Tibial artery (tissue), 4 donors: ENCODE data around the gene ANKRD24.
"Not testable (repeated sequence)": the region's sequence is repeated elsewhere in the genome, so short reads cannot be mapped to it uniquely, and the experiment has no call there.

Source experiments
- DNase-seq, 2 donors: peaks; one replicate each; pipeline ENCODE4 v3.0.0-alpha.2; 2019
- H3K27ac ChIP-seq, 2 donors: fragments of 200-600 bp; sonication (generic) in 1 of 2; 1 replicate in 1 of 2; 2 replicates in 1 of 2; pipeline ENCODE4 v1.5.1; 2018 to 2019; ENCODE audit warnings: mild to moderate bottlenecking in 1 of 2
- H3K27me3 ChIP-seq, 2 donors: fragments of 200-600 bp; sonication (generic) in 1 of 2; one replicate each; pipeline versions ENCODE4 v1.5.1 to v1.6.0; 2016 to 2019
- H3K36me3 ChIP-seq, 3 donors: fragments of 200-600 bp; sonication (generic) in 2 of 3; one replicate each; pipeline ENCODE4 v1.5.1; 2016 to 2019; ENCODE audit warnings: mild to moderate bottlenecking in 2 of 3
- H3K4me1 ChIP-seq, 4 donors: fragments of 200-600 bp; sonication (generic) in 2 of 4; 1 replicate in 3 of 4; 2 replicates in 1 of 4; pipeline ENCODE4 v1.5.1; 2016 to 2019
- H3K4me3 ChIP-seq, 2 donors: fragments of 200-600 bp; sonication (generic) in 1 of 2; 1 replicate in 1 of 2; 2 replicates in 1 of 2; pipeline ENCODE4 v1.5.1; 2018 to 2019; ENCODE audit warnings: mild to moderate bottlenecking in 2 of 2
- H3K9me3 ChIP-seq, 3 donors: fragments of 200-600 bp; sonication (generic) in 1 of 3; one replicate each; pipeline ENCODE4 v1.5.1; 2016 to 2019
- intact Hi-C: fragments of 100-400 bp; cut with DNase I; formaldehyde crosslinking; loops from one replicate; pipeline ENCODE4 v1.15.0; 2023; ENCODE audit warnings: low total_unique reads
- TF ChIP-seq, protein P1 (sequence below), 2 experiments: fragments of 200-600 bp in 1 of 2; fragments of 450-650 bp in 1 of 2; IDR thresholded peaks; one replicate each; pipeline ENCODE4 v1.5.1; 2017 to 2019; ENCODE audit warnings: antibody characterized with exemption in 2 of 2, mild to moderate bottlenecking in 1 of 2, moderate library complexity in 1 of 2

Gene ANKRD24

DNA sequence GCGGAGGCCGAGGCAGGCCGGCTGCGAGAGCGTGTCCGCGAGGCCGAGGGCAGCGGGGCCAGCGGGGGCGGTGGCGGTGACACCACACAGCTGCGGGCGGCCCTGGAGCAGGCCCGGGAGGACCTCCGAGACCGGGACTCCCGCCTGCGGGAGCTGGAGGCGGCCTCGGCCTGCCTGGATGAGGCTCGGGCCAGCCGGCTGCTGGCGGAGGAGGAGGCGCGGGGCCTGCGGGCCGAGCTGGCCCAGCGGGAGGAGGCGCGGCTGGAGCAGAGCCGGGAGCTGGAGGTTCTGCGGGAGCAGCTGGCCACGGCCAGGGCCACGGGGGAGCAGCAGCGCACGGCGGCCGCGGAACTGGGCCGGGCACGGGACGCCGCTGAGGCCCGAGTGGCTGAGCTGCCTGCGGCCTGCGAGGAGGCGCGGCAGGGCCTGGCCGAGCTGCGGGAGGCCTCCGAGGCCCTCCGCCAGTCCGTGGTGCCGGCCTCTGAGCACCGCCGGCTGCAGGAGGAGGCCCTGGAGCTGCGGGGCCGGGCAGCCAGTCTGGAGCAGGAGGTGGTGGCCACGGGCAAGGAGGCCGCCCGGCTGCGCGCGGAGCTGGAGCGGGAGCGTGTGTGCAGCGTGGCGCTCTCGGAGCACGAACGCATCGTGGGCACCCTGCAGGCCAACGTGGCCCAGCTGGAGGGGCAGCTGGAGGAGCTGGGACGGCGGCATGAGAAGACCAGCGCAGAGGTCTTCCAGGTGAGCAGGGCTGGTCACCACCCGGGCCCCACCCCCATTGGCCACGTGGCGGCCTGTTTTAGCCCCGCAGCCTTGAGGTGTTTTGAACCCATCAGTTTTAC, 35.2 kb downstream of the ANKRD24 start:
- Histone ChIP-seq H3K27me3 (no peaks in the 10 kb centered on the region), H3K27ac (no peak overlapping the region), H3K9me3 (no peaks in the 10 kb centered on the region), H3K4me3 (no peak overlapping the region), H3K4me1 (no peaks in the 10 kb centered on the region), H3K36me3 (no peaks in the 10 kb centered on the region)
- TF ChIP-seq, protein P1, sequence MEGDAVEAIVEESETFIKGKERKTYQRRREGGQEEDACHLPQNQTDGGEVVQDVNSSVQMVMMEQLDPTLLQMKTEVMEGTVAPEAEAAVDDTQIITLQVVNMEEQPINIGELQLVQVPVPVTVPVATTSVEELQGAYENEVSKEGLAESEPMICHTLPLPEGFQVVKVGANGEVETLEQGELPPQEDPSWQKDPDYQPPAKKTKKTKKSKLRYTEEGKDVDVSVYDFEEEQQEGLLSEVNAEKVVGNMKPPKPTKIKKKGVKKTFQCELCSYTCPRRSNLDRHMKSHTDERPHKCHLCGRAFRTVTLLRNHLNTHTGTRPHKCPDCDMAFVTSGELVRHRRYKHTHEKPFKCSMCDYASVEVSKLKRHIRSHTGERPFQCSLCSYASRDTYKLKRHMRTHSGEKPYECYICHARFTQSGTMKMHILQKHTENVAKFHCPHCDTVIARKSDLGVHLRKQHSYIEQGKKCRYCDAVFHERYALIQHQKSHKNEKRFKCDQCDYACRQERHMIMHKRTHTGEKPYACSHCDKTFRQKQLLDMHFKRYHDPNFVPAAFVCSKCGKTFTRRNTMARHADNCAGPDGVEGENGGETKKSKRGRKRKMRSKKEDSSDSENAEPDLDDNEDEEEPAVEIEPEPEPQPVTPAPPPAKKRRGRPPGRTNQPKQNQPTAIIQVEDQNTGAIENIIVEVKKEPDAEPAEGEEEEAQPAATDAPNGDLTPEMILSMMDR (IDR thresholded peaks at IDR 0.05), result no peak
- no peak for DNase-seq
- intact Hi-C loops, result no loop called here

GRCh38 chr19:4218523-4218922, 36.0 kb downstream of the ANKRD24 start:
- H3K27ac ChIP-seq, intact Hi-C loops: not testable (repeated sequence)

DNA sequence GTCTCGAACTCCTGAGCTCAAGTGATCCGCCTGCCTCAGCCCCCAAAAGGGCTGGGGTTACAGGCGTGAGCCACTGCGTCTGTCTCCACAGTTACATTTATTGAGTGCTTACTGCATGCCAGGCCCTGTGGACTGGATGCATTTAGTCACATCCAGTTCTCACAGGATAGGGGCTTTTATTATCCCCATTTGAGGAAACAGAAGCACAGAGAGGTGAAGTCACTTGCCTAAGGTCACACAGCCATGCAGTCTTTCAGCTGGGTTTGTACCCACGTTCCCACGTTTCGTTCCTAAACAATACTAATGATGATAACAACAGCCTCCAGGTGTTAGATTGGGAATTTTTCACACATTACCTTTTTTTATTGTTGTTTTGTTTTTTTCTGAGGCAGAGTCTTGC, 37.7 kb downstream of the ANKRD24 start:
- Histone ChIP-seq H3K4me1 (no peaks in the 10 kb centered on the region), H3K36me3 (no peaks in the 10 kb centered on the region), H3K4me3 (no peak overlapping the region), H3K9me3 (no peaks in the 10 kb centered on the region), H3K27me3 (no peaks in the 10 kb centered on the region), H3K27ac (no peak overlapping the region)
- intact Hi-C loops, result no loop called here
- no peak for DNase-seq
- TF ChIP-seq, protein P1 (IDR thresholded peaks at IDR 0.05), result no peak

More at GRCh38 chr19:4218523-4218922, 36.0 kb downstream of the ANKRD24 start:
- H3K9me3 ChIP-seq, H3K36me3 ChIP-seq, H3K27me3 ChIP-seq, DNase-seq, H3K4me3 ChIP-seq, H3K4me1 ChIP-seq: not testable (repeated sequence)

DNA sequence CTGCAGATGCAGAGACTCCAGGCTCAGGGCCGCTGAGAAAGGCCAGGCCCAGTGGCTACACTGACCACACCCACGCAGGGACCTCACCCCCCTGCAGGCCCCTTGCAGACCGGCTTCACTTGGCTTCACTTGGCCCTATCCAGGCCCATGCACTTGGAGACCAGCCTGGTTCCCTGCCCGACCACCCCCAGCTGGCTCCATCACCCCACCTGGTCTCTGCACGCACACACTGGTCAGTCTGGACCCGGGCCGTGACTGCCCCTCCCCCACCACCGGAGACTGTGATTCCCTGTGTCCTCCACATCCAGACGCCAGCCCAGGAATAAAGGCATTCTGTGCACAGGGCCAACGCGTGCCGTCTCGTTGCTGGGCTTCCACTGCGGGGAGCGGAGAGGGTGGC, 42.0 kb downstream of the ANKRD24 start:
- Histone ChIP-seq H3K36me3 (no peaks in the 10 kb centered on the region), H3K9me3 (no peaks in the 10 kb centered on the region), H3K27ac (no peak overlapping the region), H3K4me3 (no peak overlapping the region), H3K4me1 (no peaks in the 10 kb centered on the region), H3K27me3 (peaks cover 0 to 28% of the 10 kb centered on the region in 2 donors)
- DNase-seq, result no peak
- intact Hi-C loops, result no loop called here
- TF ChIP-seq, protein P1 (IDR thresholded peaks at IDR 0.05), result no peak

- no peak overlapping the region for H3K4me3 ChIP-seq
- no peaks in the 10 kb centered on the region for H3K4me1 ChIP-seq
- DNase-seq, result no peak
- no peaks in the 10 kb centered on the region for H3K36me3 ChIP-seq
- intact Hi-C loops, result no loop called here
- peaks cover 0 to 42% of the 10 kb centered on the region in 2 donors for H3K27me3 ChIP-seq
- no peaks in the 10 kb centered on the region for H3K9me3 ChIP-seq
- TF ChIP-seq, protein P1 (IDR thresholded peaks at IDR 0.05), result no peak
- no peak overlapping the region for H3K27ac ChIP-seq
Observed at GRCh38 chr19:4225885-4226284, 43.4 kb downstream of the ANKRD24 start.

DNA sequence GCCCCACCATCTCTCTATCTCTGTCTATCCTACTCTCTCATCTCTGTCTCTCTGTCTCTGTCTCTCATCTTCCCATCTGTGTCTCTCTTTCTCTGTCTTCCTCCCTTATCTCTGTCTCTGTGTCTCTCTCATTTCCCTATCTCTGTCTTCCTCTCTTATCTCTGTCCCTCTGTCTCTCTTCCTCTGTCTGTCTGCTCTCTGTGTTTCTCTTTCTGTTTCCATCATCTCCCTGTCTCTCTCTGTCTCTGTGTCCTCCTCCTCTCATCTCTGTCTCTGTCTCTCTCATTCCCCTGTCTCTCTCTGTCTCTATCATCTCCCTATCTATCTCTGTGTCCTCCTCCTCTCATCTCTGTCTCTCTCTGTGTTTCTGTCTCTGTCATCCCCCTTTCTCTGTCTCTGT, 45.3 kb downstream of the ANKRD24 start:
- DNase-seq, result no peak

More for the DNA sequence above, 45.3 kb downstream of the ANKRD24 start:
- Histone ChIP-seq H3K27ac (no peak overlapping the region), H3K4me3 (no peak overlapping the region), H3K36me3 (no peaks in the 10 kb centered on the region), H3K9me3 (no peaks in the 10 kb centered on the region), H3K4me1 (no peaks in the 10 kb centered on the region), H3K27me3 (peaks cover 0 to 52% of the 10 kb centered on the region in 2 donors)
- TF ChIP-seq, protein P1 (IDR thresholded peaks at IDR 0.05), result no peak
- intact Hi-C loops, result no loop called here
